GM12878 (cell line): Measurements from ENCODE around the gene RARG. TPM values are rescaled to one million over a fixed set of nuclear protein-coding genes. Genes with fewer than 3 reads are reported as not detected.
"Not testable (repeated sequence)": the region's sequence is repeated elsewhere in the genome, so short reads cannot be mapped to it uniquely, and the experiment has no call there.

Experiments
- ATAC-seq: fragments of 200-7000 bp; cut with Tn5 transposase; 3 replicates; pipeline ENCODE4 v1.9.1; 2020; ENCODE audit warnings: mild to moderate bottlenecking, moderate library complexity
- BruUV-seq: library from RNA; stranded (reverse); fragments of 400-500 nt; replicated peaks from 2 replicates; lab custom pipeline; 2021; lab: Mats Ljungman, UMichigan
- CTCF ChIA-PET: fragments of 300-600 bp; sonication (Branson Sonifier 250); formaldehyde crosslinking; extraction: SDS; loops from one replicate; lab custom pipeline; 2021; ENCODE audit warnings: inconsistent platforms; lab: Yijun Ruan, JAX
- POLR2A ChIA-PET: fragments of 350-600 bp; formaldehyde crosslinking; extraction: SDS; loops from one replicate; lab custom pipeline; 2021; ENCODE audit warnings: inconsistent platforms; lab: Charles Lee
- RAD21 ChIA-PET: fragments of 300-600 bp; sonication (Branson Sonifier 250); formaldehyde crosslinking; loops from one replicate; lab custom pipeline; 2023; ENCODE audit warnings: antibody characterized with exemption; ENCODE audit not compliant: unreplicated experiment; lab: Charles Lee
- SMC1A ChIA-PET: fragments of 300-600 bp; sonication (Branson Sonifier 250); formaldehyde crosslinking; loops from one replicate; lab custom pipeline; 2023; ENCODE audit not compliant: unreplicated experiment, uncharacterized antibody; lab: Charles Lee
- DNase-seq: peaks from one replicate; pipeline ENCODE4 v3.0.0-alpha.2; 2011; ENCODE audit warnings: low read depth, low spot score
- FAIRE-seq: peaks from 3 replicates; lab custom pipeline; 2011; peaks lifted over from hg19 to GRCh38; lab: Jason Lieb, UNC
- H2AFZ ChIP-seq: 2 replicates; pipeline ENCODE4 v1.6.0; 2011; ENCODE audit warnings: low read depth, low read length, control low read depth; ENCODE audit not compliant: control insufficient read depth
- H3K27ac ChIP-seq: 2 replicates; pipeline ENCODE4 v1.5.1; 2011; ENCODE audit warnings: control low read depth; ENCODE audit not compliant: control insufficient read depth, insufficient read depth
- H3K27me3 ChIP-seq, 2 experiments: replicated peaks in 1 of 2; 2 replicates each; pipeline versions ENCODE4 v1.6.0 to v1.6.1; 2011; ENCODE audit warnings: low read length in 1 of 2; ENCODE audit not compliant: control insufficient read depth in 2 of 2, insufficient read depth in 2 of 2
- H3K36me3 ChIP-seq, 2 experiments: 2 replicates each; pipeline ENCODE4 v1.5.1; 2011; ENCODE audit warnings: low read length in 1 of 2; ENCODE audit not compliant: control insufficient read depth in 2 of 2, insufficient read depth in 2 of 2
- H3K4me1 ChIP-seq: 2 replicates; pipeline ENCODE4 v1.6.1; 2011; ENCODE audit warnings: mild to moderate bottlenecking, low read length, moderate library complexity, mixed read lengths; ENCODE audit not compliant: control insufficient read depth, insufficient read depth
- H3K4me2 ChIP-seq: 2 replicates; pipeline ENCODE4 v1.6.0; 2011; ENCODE audit warnings: control low read depth; ENCODE audit not compliant: control insufficient read depth, insufficient read depth
- H3K4me3 ChIP-seq: fragments of 200-600 bp; sonication (generic); 2 replicates; pipeline ENCODE4 v1.5.1; 2016
- H3K79me2 ChIP-seq: 2 replicates; pipeline ENCODE4 v1.6.0; 2011; ENCODE audit warnings: low read length; ENCODE audit not compliant: control insufficient read depth, insufficient read depth
- H3K9ac ChIP-seq: 2 replicates; pipeline ENCODE4 v1.8.0; 2011; ENCODE audit warnings: low read length, control low read depth, mixed read lengths; ENCODE audit not compliant: control insufficient read depth, insufficient read depth
- H3K9me3 ChIP-seq: replicated peaks from 3 replicates; pipeline ENCODE4 v1.5.1; 2011; ENCODE audit warnings: mild to moderate bottlenecking, low read length; ENCODE audit not compliant: control insufficient read depth, insufficient read depth
- H4K20me1 ChIP-seq: 2 replicates; pipeline ENCODE4 v1.6.0; 2011; ENCODE audit not compliant: control insufficient read depth, insufficient read depth
- DPF2 ChIP-seq: fragments of 450-650 bp; IDR thresholded peaks from 2 replicates; pipeline ENCODE4 v1.6.1; 2017; ENCODE audit warnings: mild to moderate bottlenecking
- EED ChIP-seq: sonication (generic); IDR thresholded peaks from 2 replicates; pipeline ENCODE4 v1.6.1; 2016; ENCODE audit warnings: antibody characterized with exemption, low read depth
- HDGF ChIP-seq: fragments of 450-650 bp; IDR thresholded peaks from 2 replicates; pipeline ENCODE4 v1.6.1; 2016; ENCODE audit warnings: antibody characterized with exemption
- IKZF1 ChIP-seq: fragments of 450-650 bp; conservative IDR thresholded peaks from 2 replicates; pipeline ENCODE4 v1.6.1; 2017; ENCODE audit warnings: antibody characterized with exemption, mild to moderate bottlenecking
- MTA3 ChIP-seq: IDR thresholded peaks from 2 replicates; pipeline ENCODE4 v1.6.1; 2012; ENCODE audit warnings: low read length, inconsistent platforms, borderline replicate concordance
- NBN ChIP-seq: fragments of 450-650 bp; IDR thresholded peaks from 2 replicates; pipeline ENCODE4 v1.6.1; 2016
- NR2F1 ChIP-seq: fragments of 450-650 bp; conservative IDR thresholded peaks from 2 replicates; pipeline ENCODE4 v1.6.1; 2017; ENCODE audit warnings: mild to moderate bottlenecking
- RUNX3 ChIP-seq: IDR thresholded peaks from 2 replicates; pipeline ENCODE4 v1.6.1; 2012; ENCODE audit warnings: low read length, inconsistent platforms
- WGBS: methylation state at CpG from one replicate; pipeline ENCODE4 v1.1.6; 2016; ENCODE audit warnings: low lambda C conversion rate; ENCODE audit not compliant: insufficient replicate concordance, insufficient coverage; ENCODE audit errors: missing lambda C conversion rate; 5-methylcytosine and 5-hydroxymethylcytosine counted together
- in situ Hi-C: fragments of 300-500 bp; cut with MboI; formaldehyde crosslinking; loops from 9 replicates; pipeline ENCODE4 v1.14.3; 2018; ENCODE audit warnings: mixed read lengths
- intact Hi-C: fragments of 100-400 bp; cut with micrococcal nuclease; formaldehyde crosslinking; loops from one replicate; pipeline ENCODE4 v1.14.2; 2022; ENCODE audit not compliant: unreplicated experiment
- polyA plus RNA-seq, 11 experiments: library from polyadenylated mRNA; depleted of rRNA in 4 of 11; unstranded in 6 of 11; stranded (reverse) in 5 of 11; fragments of >200 nt; fragmentation: Nextera tagmentation in 4 of 11; fragmentation: Illumina TruSeq in 1 of 11; extraction: Ambion mirVana in 4 of 11; extraction: Trizol in 1 of 11; gene quantifications; 1 replicate in 1 of 11; 2 replicates in 10 of 11; pipeline versions ENCODE4 v1.2.1 to v1.2.3, GENCODE V29; 2011 to 2016; ENCODE audit warnings: inconsistent platforms in 2 of 11, missing spikeins in 2 of 11, low read depth in 1 of 11
- total RNA-seq, 4 experiments: library from RNA; depleted of rRNA in 3 of 4; stranded (reverse); fragments of >200 nt in 3 of 4; fragmentation: Illumina TruSeq in 1 of 4; extraction: Trizol in 1 of 4; gene quantifications; 2 replicates each; pipeline versions ENCODE4 v1.2.1 to v1.2.3, GENCODE V29; 2013 to 2021

Gene RARG
- total and polyA plus RNA-seq, 10 of the 15 experiments (the other 5 are each of a cell fraction or from before 2014, with no cell fraction given): 0.27 to 8.1 (median 4.1) TPM

DNA sequence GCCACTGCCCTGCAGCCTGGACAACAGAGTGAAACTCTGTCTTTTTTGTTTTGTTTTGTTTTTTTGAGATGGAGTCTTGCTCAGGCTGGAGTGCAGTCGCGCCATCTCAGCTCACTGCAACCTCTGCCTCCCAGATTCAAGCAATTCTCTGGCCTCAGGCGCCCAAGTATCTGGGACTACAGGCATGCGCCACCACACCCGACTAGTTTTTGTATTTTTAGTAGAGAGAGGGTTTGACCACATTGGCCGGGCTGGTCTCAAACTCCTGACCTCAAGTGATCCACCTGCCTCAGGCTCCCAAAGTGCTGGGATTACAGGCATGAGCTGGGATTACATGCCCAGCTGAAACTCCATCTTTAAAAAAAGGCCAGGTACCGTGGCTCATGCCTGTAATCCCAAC lies 29.7 kb downstream of the RARG start:
- H3K9ac ChIP-seq, FAIRE-seq, H3K9me3 ChIP-seq, H2AFZ ChIP-seq, ATAC-seq, intact Hi-C loops, H3K27me3 ChIP-seq, H4K20me1 ChIP-seq, DNase-seq, in situ Hi-C loops, BruUV-seq: not testable (repeated sequence)
- SMC1A ChIA-PET: interaction anchor here (1.0 to 6.0 kb wide), 12 partner anchors 7 to 123 kb away, joined by 3 to 29 read pairs (median 4); partner anchors contain the start of genes CSAD, ESPL1 and ZNF740
- Histone ChIP-seq H3K36me3 (peaks cover 7 to 16% of the 10 kb centered on the region in 2 experiments), H3K27ac (peak overlapping the region; percentile 69), H3K4me2 (peak overlapping the region; percentile 84), H3K79me2 (peaks cover 74% of the 10 kb centered on the region), H3K4me1 (peaks cover 47% of the 10 kb centered on the region), H3K4me3 (peak overlapping the region; percentile 90)
- RAD21 ChIA-PET: interaction anchor here (0.8 to 4.8 kb wide), 9 partner anchors 9 to 66 kb away, joined by 3 to 23 read pairs (median 5); partner anchors contain the start of genes CSAD, ESPL1 and ZNF740
- TF ChIP-seq NBN: peak; percentile 13; the same call in 1 of the 2 replicates
- TF ChIP-seq DPF2: peak; percentile 22; the same call in 1 of the 2 replicates
- TF ChIP-seq MTA3: 0 out of 2 replicates have a peak, but pooled peaks have one; percentile 20
- TF ChIP-seq NR2F1: 0 out of 2 replicates have a peak, but pooled peaks have one; percentile 30
- peak; percentile 2; the same call in 1 of the 2 replicates for TF ChIP-seq HDGF
- 0 out of 2 replicates have a peak, but pooled peaks have one; percentile 48 for TF ChIP-seq EED
- TF ChIP-seq RUNX3: peak; percentile 39; the same call in 1 of the 2 replicates
- peak; percentile 46; the same call in 1 of the 2 replicates for TF ChIP-seq IKZF1
- CTCF ChIA-PET: interaction anchor here (1.0 to 7.7 kb wide), 12 partner anchors 8 to 137 kb away, joined by 3 to 78 read pairs (median 4); partner anchors contain the start of genes ESPL1, ITGB7 and PFDN5
- POLR2A ChIA-PET: interaction anchor here (0.6 to 5.1 kb wide), 9 partner anchors 7 to 117 kb away, joined by 3 to 47 read pairs (median 4); partner anchors contain the start of genes CSAD, ITGB7, PFDN5 and ZNF740
- 14% methylated on average over 7 of the region's 7 CpGs for WGBS
